Right atrium auricular region (tissue), 2 donors: ENCODE data around the gene LRIG1. TPM values are rescaled to one million over a fixed set of nuclear protein-coding genes. Genes with fewer than 3 reads are reported as not detected.

ENCODE experiments used
- DNase-seq: peaks from one replicate; pipeline ENCODE4 v3.0.0-alpha.2; 2019; ENCODE audit warnings: low spot score
- H3K27ac ChIP-seq, 2 donors: fragments of 200-600 bp; sonication (generic); 1 replicate in 1 of 2; 2 replicates in 1 of 2; pipeline ENCODE4 v1.5.1; 2016 to 2019
- H3K27me3 ChIP-seq, 2 donors: fragments of 200-600 bp; sonication (generic); one replicate each; pipeline versions ENCODE4 v1.5.1 to v1.6.0; 2017 to 2019
- H3K36me3 ChIP-seq: fragments of 200-600 bp; sonication (generic); one replicate; pipeline ENCODE4 v1.5.1; 2016
- H3K4me1 ChIP-seq, 2 donors: fragments of 200-600 bp; sonication (generic); one replicate each; pipeline versions ENCODE4 v1.5.1 to v1.6.0; 2017 to 2019
- H3K4me3 ChIP-seq, 2 donors: fragments of 200-600 bp; sonication (generic); 1 replicate in 1 of 2; 2 replicates in 1 of 2; pipeline ENCODE4 v1.5.1; 2017 to 2019; ENCODE audit warnings: mild to moderate bottlenecking in 1 of 2, moderate library complexity in 1 of 2
- H3K9me3 ChIP-seq, 2 donors: fragments of 200-600 bp; sonication (generic); one replicate each; pipeline ENCODE4 v1.5.1; 2019
- total RNA-seq, 2 donors: library from RNA; depleted of rRNA; stranded (reverse); fragments of >200 nt; gene quantifications; one replicate each; pipeline ENCODE4 v1.1.0, GENCODE V29; 2016
- TF ChIP-seq, protein P1 (sequence below), 2 donors: fragments of 200-600 bp; sonication (generic); IDR thresholded peaks; one replicate each; pipeline ENCODE4 v1.5.1; 2019; ENCODE audit warnings: antibody characterized with exemption in 2 of 2

LRIG1 gene
- total RNA-seq = 100 to 1,000 TPM; 147 to 179 TPM

DNA sequence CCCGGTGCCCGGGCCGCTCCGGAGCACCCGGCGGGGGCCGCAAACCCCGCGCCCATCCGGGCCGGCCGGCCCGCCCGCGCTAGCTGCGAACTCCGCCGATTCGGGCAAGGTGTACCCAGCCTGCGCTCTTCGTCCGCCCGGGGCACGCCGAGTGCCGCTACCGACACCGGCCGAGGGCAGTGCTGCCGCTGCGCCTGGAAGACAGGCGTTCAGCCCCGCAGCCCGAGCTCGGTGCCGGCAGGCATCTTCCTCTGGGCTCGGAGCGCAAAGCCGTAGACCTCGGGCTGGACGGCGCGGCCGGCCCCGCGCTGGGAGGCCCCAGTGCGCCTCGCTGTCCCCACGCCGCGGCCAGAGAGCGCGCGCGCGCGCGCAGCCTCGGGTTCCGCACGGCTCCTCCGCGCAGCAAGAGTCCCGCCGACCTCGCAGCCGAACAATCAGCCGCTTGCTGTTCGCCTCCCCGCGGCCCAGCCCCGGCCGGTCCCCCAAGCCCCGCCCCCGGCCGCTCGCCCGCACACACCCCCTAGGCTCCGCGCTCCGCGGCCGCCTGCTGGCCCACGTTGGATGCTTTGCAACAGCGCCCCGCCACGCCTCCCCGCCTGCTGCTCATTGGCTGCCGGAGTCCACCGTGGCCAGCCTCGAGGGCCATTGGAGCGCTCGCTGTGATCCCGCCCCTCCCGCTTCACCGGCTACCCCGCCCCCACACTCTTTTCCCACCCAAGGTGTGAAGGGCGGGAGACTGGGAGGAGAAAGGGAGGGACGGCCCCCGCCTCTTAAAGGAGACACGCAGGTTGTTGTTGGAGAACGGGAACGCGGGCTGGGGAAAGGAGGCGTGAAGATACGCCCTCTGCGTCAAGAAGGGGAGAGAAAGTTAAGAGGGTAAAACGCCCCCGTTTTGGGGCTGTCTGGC is at the start of gene LRIG1:
TSS of gene LRIG1 (minus strand) at position 447 of the 907 bp plus-strand sequence. CDS start 615 bp downstream, outside the sequence.
- peak within 1 kb of the TSS; percentile 93 to 95 for H3K4me3 ChIP-seq
- peaks cover 0 to 32% of the 10 kb centered on the region in 2 donors for H3K4me1 ChIP-seq
- no peaks in the 10 kb centered on the region for H3K36me3 ChIP-seq
- peak; percentile 99 for DNase-seq
- TF ChIP-seq, protein P1, sequence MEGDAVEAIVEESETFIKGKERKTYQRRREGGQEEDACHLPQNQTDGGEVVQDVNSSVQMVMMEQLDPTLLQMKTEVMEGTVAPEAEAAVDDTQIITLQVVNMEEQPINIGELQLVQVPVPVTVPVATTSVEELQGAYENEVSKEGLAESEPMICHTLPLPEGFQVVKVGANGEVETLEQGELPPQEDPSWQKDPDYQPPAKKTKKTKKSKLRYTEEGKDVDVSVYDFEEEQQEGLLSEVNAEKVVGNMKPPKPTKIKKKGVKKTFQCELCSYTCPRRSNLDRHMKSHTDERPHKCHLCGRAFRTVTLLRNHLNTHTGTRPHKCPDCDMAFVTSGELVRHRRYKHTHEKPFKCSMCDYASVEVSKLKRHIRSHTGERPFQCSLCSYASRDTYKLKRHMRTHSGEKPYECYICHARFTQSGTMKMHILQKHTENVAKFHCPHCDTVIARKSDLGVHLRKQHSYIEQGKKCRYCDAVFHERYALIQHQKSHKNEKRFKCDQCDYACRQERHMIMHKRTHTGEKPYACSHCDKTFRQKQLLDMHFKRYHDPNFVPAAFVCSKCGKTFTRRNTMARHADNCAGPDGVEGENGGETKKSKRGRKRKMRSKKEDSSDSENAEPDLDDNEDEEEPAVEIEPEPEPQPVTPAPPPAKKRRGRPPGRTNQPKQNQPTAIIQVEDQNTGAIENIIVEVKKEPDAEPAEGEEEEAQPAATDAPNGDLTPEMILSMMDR (IDR thresholded peaks at IDR 0.05) = peak; percentile 18 to 43
- no peaks in the 10 kb centered on the region for H3K27me3 ChIP-seq
- H3K9me3 ChIP-seq = no peaks in the 10 kb centered on the region
- peak within 1 kb of the TSS; percentile 95 to 98 for H3K27ac ChIP-seq

- Histone ChIP-seq H3K4me1 (no peaks in the 10 kb centered on the region), H3K9me3 (no peaks in the 10 kb centered on the region), H3K36me3 (no peaks in the 10 kb centered on the region), H3K4me3 (no peak overlapping the region), H3K27me3 (no peaks in the 10 kb centered on the region), H3K27ac (no peak overlapping the region)
- TF ChIP-seq, protein P1 (IDR thresholded peaks at IDR 0.05) = no peak
- DNase-seq = no peak
Observed at GRCh38 chr3:66544619-66545429, 44.0 kb upstream of the LRIG1 start.

- no peak for DNase-seq
- Histone ChIP-seq H3K9me3 (no peaks in the 10 kb centered on the region), H3K4me3 (no peak overlapping the region), H3K36me3 (no peaks in the 10 kb centered on the region), H3K27ac (no peak overlapping the region), H3K27me3 (no peaks in the 10 kb centered on the region), H3K4me1 (no peaks in the 10 kb centered on the region)
- TF ChIP-seq, protein P1 (IDR thresholded peaks at IDR 0.05) = no peak
Observed at GRCh38 chr3:66542153-66542552, 41.3 kb upstream of the LRIG1 start.

- no peak for DNase-seq
- TF ChIP-seq, protein P1 (IDR thresholded peaks at IDR 0.05) = no peak
- H3K4me3 ChIP-seq = no peak overlapping the region
Observed at GRCh38 chr3:66539466-66539989, 38.7 kb upstream of the LRIG1 start.

DNA sequence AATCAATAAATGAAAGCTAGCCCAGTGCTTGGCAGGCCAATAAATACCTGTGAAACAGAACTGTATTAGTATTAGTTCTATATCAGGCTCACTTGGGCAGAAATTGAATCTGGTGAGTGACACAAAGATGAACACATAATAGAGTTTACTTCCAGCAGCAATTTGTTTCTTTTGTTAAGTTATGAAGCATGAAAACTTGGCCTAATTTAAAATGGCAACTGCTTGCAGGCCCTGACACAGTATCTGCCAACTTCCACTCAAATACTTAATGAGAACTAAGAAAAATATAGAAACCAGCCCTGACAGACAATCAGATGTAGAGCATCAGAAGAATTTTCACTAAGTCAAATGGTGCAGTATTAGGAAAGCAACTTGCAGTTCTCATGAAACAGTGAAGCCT is 37.6 kb upstream of the LRIG1 start:
- no peak overlapping the region for H3K4me3 ChIP-seq
- no peaks in the 10 kb centered on the region for H3K36me3 ChIP-seq
- H3K27me3 ChIP-seq = no peaks in the 10 kb centered on the region
- no peak for DNase-seq
- no peaks in the 10 kb centered on the region for H3K9me3 ChIP-seq
- TF ChIP-seq, protein P1 (IDR thresholded peaks at IDR 0.05) = no peak
- H3K4me1 ChIP-seq = no peaks in the 10 kb centered on the region
- H3K27ac ChIP-seq = no peak overlapping the region

More at GRCh38 chr3:66539466-66539989, 38.7 kb upstream of the LRIG1 start:
- H3K27me3 ChIP-seq = no peaks in the 10 kb centered on the region
- no peak overlapping the region for H3K27ac ChIP-seq
- no peaks in the 10 kb centered on the region for H3K9me3 ChIP-seq
- H3K4me1 ChIP-seq = no peaks in the 10 kb centered on the region
- H3K36me3 ChIP-seq = no peaks in the 10 kb centered on the region
